Ishikawa (cell line): ENCODE measurements around the gene CDK12.

Experiments used
- EP300 ChIP-seq: IDR thresholded peaks from 2 replicates; pipeline ENCODE4 v1.6.1; 2012; ENCODE audit warnings: borderline replicate concordance
- TF ChIP-seq, protein P1 (sequence below): IDR thresholded peaks from 2 replicates; pipeline ENCODE4 v1.6.1; 2012
- TF ChIP-seq, protein P2 (sequence below): IDR thresholded peaks from 2 replicates; pipeline ENCODE4 v1.6.1; 2012
- TF ChIP-seq, protein P3 (sequence below): IDR thresholded peaks from 2 replicates; pipeline ENCODE4 v1.6.1; 2012; ENCODE audit warnings: low read depth, mild to moderate bottlenecking

DNA sequence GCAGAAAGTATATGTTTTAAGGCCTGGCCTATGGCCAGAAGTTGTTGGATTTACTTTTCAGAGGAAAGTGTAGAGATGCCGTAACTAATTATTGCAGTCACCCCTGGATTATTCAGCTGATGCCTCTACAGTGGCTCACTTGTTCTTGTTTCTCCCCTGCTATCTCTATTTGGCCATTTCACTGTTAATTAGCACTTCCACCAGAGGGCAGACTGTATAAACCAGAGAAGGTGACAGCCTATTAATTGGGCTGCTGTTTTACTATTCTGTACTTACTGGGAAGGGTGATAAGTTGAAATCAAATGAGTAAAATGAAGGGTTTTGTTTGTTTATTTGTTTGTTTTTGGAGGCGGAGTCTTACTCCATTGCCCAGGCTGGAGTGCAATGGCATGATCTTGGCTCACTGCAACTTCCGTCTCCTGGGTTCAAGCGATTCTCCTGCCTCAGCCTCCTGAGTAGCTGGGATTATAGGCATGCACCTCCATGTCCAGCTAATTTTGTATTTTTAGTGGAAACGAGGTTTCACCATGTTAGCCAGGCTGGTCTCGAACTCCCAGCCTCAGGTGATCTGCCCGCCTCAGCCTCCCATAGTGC is 66.0 kb downstream of the CDK12 start:
- TF ChIP-seq, protein P1, sequence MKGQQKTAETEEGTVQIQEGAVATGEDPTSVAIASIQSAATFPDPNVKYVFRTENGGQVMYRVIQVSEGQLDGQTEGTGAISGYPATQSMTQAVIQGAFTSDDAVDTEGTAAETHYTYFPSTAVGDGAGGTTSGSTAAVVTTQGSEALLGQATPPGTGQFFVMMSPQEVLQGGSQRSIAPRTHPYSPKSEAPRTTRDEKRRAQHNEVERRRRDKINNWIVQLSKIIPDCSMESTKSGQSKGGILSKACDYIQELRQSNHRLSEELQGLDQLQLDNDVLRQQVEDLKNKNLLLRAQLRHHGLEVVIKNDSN: no peak
- TF ChIP-seq EP300: no peak
- TF ChIP-seq, protein P2, sequence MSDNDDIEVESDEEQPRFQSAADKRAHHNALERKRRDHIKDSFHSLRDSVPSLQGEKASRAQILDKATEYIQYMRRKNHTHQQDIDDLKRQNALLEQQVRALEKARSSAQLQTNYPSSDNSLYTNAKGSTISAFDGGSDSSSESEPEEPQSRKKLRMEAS: no peak
- TF ChIP-seq, protein P3, sequence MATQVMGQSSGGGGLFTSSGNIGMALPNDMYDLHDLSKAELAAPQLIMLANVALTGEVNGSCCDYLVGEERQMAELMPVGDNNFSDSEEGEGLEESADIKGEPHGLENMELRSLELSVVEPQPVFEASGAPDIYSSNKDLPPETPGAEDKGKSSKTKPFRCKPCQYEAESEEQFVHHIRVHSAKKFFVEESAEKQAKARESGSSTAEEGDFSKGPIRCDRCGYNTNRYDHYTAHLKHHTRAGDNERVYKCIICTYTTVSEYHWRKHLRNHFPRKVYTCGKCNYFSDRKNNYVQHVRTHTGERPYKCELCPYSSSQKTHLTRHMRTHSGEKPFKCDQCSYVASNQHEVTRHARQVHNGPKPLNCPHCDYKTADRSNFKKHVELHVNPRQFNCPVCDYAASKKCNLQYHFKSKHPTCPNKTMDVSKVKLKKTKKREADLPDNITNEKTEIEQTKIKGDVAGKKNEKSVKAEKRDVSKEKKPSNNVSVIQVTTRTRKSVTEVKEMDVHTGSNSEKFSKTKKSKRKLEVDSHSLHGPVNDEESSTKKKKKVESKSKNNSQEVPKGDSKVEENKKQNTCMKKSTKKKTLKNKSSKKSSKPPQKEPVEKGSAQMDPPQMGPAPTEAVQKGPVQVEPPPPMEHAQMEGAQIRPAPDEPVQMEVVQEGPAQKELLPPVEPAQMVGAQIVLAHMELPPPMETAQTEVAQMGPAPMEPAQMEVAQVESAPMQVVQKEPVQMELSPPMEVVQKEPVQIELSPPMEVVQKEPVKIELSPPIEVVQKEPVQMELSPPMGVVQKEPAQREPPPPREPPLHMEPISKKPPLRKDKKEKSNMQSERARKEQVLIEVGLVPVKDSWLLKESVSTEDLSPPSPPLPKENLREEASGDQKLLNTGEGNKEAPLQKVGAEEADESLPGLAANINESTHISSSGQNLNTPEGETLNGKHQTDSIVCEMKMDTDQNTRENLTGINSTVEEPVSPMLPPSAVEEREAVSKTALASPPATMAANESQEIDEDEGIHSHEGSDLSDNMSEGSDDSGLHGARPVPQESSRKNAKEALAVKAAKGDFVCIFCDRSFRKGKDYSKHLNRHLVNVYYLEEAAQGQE: no peak
